ENCODE data around the gene MYOF. TPM values are rescaled to one million over a fixed set of nuclear protein-coding genes. Genes with fewer than 3 reads are reported as not detected.

The MYOF gene
- total and polyA plus RNA-seq, 2 of the 8 experiments (the other 6 are each of a cell fraction or from before 2014, with no cell fraction given) = 0.98 to 2.3 TPM

GRCh38 chr10:93416824-93417223, 65.3 kb downstream of the MYOF start (continued):
- no peak for TF ChIP-seq SUZ12 (IDR thresholded peaks at IDR 0.05; ENCODE audit: low read length)
- TF ChIP-seq YY1 (IDR thresholded peaks at IDR 0.05; ENCODE audit: low read depth, low read length) = no peak
- no peak for TF ChIP-seq E2F6 (IDR thresholded peaks at IDR 0.05)
